H1 (cell line): ENCODE data around the gene VIPR2. TPM values are rescaled to one million over a fixed set of nuclear protein-coding genes. Genes with fewer than 3 reads are reported as not detected.

ENCODE experiments used
- CTCF ChIA-PET: fragments of 300-600 bp; sonication (Branson Sonifier 250); formaldehyde crosslinking; loops from one replicate; lab custom pipeline; 2021; ENCODE audit not compliant: partially characterized antibody; lab: Charles Lee
- POLR2A ChIA-PET: fragments of 300-600 bp; sonication (Branson Sonifier 250); formaldehyde crosslinking; loops from one replicate; lab custom pipeline; 2021; ENCODE audit warnings: inconsistent platforms; ENCODE audit not compliant: partially characterized antibody; lab: Charles Lee
- DNase-seq, 2 experiments: peaks; one replicate each; pipeline versions ENCODE4 v3.0.0 to v3.0.0-alpha.2; 2010 to 2022; ENCODE audit warnings: low spot score in 2 of 2, low read depth in 1 of 2, mixed read lengths in 1 of 2
- FAIRE-seq: peaks from 2 replicates; lab custom pipeline; 2011; peaks lifted over from hg19 to GRCh38; lab: Jason Lieb, UNC
- H2AFZ ChIP-seq: 2 replicates; pipeline ENCODE4 v1.8.1; 2012; ENCODE audit warnings: low read length, inconsistent platforms
- H2AK5ac ChIP-seq: 2 replicates; pipeline ENCODE4 v1.6.1; 2013; ENCODE audit warnings: low read depth, low read length
- H2BK120ac ChIP-seq: replicated peaks from 2 replicates; pipeline ENCODE3; 2013; ENCODE audit warnings: low read depth, low read length, inconsistent platforms
- H2BK12ac ChIP-seq: 2 replicates; pipeline ENCODE4 v1.6.1; 2013; ENCODE audit warnings: low read depth, low read length
- H2BK15ac ChIP-seq: 2 replicates; pipeline ENCODE4 v1.6.1; 2013; ENCODE audit warnings: low read length
- H2BK20ac ChIP-seq: 2 replicates; pipeline ENCODE4 v1.6.1; 2013; ENCODE audit warnings: low read length
- H2BK5ac ChIP-seq: 2 replicates; pipeline ENCODE4 v1.6.1; 2013; ENCODE audit warnings: low read depth, low read length
- H3K14ac ChIP-seq: 2 replicates; pipeline ENCODE4 v1.6.1; 2013; ENCODE audit warnings: inconsistent platforms; ENCODE audit not compliant: insufficient read length
- H3K18ac ChIP-seq: 2 replicates; pipeline ENCODE4 v1.6.1; 2013; ENCODE audit warnings: low read length; ENCODE audit errors: extremely low read depth
- H3K23ac ChIP-seq: 2 replicates; pipeline ENCODE4 v1.6.1; 2013; ENCODE audit warnings: inconsistent platforms; ENCODE audit not compliant: insufficient read length
- H3K23me2 ChIP-seq: 2 replicates; pipeline ENCODE4 v1.6.1; 2013; ENCODE audit warnings: low read depth, low read length
- H3K27ac ChIP-seq: 2 replicates; pipeline ENCODE4 v1.6.1; 2011; ENCODE audit warnings: low read depth, low read length, inconsistent platforms
- H3K27me3 ChIP-seq, 4 experiments: replicated peaks in 1 of 4; 1 replicate in 1 of 4; 2 replicates in 3 of 4; pipeline versions ENCODE4 v1.6.1 to v1.8.1; 2011 to 2013; ENCODE audit warnings: low read length in 3 of 4, mild to moderate bottlenecking in 3 of 4, inconsistent platforms in 2 of 4, mixed read lengths in 2 of 4, moderate library complexity in 1 of 4; ENCODE audit not compliant: control insufficient read depth in 3 of 4, insufficient read depth in 3 of 4; ENCODE audit errors: extremely low read depth in 1 of 4
- H3K36me3 ChIP-seq, 4 experiments: 2 replicates each; pipeline versions ENCODE4 v1.6.1 to v1.8.1; 2011 to 2013; ENCODE audit warnings: mild to moderate bottlenecking in 4 of 4, low read length in 3 of 4, moderate library complexity in 2 of 4, control low read depth in 1 of 4, inconsistent platforms in 1 of 4; ENCODE audit not compliant: insufficient read depth in 4 of 4, control insufficient read depth in 2 of 4
- H3K4ac ChIP-seq: replicated peaks from 2 replicates; pipeline ENCODE3; 2013; ENCODE audit warnings: low read length, low read depth, mixed read lengths, inconsistent platforms; ENCODE audit not compliant: insufficient read length
- H3K4me1 ChIP-seq, 4 experiments: replicated peaks in 1 of 4; 1 replicate in 1 of 4; 2 replicates in 3 of 4; pipeline versions ENCODE4 v1.6.1 to v1.8.1; 2011 to 2013; ENCODE audit warnings: low read length in 3 of 4, inconsistent platforms in 2 of 4, mixed read lengths in 1 of 4; ENCODE audit not compliant: insufficient read depth in 4 of 4, control insufficient read depth in 3 of 4
- H3K4me2 ChIP-seq, 2 experiments: 2 replicates each; pipeline versions ENCODE4 v1.6.1 to v1.8.1; 2011 to 2013; ENCODE audit warnings: low read depth in 2 of 2, low read length in 2 of 2, control low read depth in 1 of 2, inconsistent platforms in 1 of 2, mild to moderate bottlenecking in 1 of 2; ENCODE audit not compliant: insufficient read depth in 1 of 2
- H3K4me3 ChIP-seq, 4 experiments: fragments of 200-600, 300-600 bp in 1 of 4; sonication (generic), shearing (Covaris generic), sonication (Bioruptor Twin) in 1 of 4; 2 replicates each; pipeline versions ENCODE4 v1.5.1 to v1.8.1; 2011 to 2016; ENCODE audit warnings: low read length in 4 of 4, low read depth in 3 of 4, control low read depth in 2 of 4, inconsistent platforms in 2 of 4, mild to moderate bottlenecking in 2 of 4, mixed read lengths in 1 of 4, moderate library complexity in 1 of 4; ENCODE audit not compliant: insufficient read depth in 2 of 4; ENCODE audit errors: extremely low read depth in 1 of 4
- H3K56ac ChIP-seq: replicated peaks from 2 replicates; pipeline ENCODE3; 2013; ENCODE audit warnings: low read depth, mild to moderate bottlenecking, mixed read lengths, low read length, inconsistent platforms; ENCODE audit not compliant: insufficient read length
- H3K79me1 ChIP-seq: 2 replicates; pipeline ENCODE4 v1.6.1; 2013; ENCODE audit warnings: low read depth, low read length, control low read depth
- H3K79me2 ChIP-seq, 2 experiments: 2 replicates each; pipeline versions ENCODE4 v1.6.1 to v1.8.1; 2012 to 2013; ENCODE audit warnings: low read length in 2 of 2, mild to moderate bottlenecking in 2 of 2, inconsistent platforms in 1 of 2; ENCODE audit not compliant: insufficient read depth in 2 of 2, control insufficient read depth in 1 of 2
- H3K9ac ChIP-seq, 4 experiments: replicated peaks in 1 of 4; 1 replicate in 1 of 4; 2 replicates in 3 of 4; pipeline versions ENCODE4 v1.6.1 to v1.8.1; 2011 to 2013; ENCODE audit warnings: low read depth in 3 of 4, low read length in 3 of 4, control low read depth in 2 of 4, mild to moderate bottlenecking in 2 of 4, moderate library complexity in 2 of 4, inconsistent platforms in 1 of 4; ENCODE audit errors: extremely low read depth in 1 of 4
- H3K9me3 ChIP-seq, 2 experiments: 2 replicates each; pipeline versions ENCODE4 v1.6.1 to v1.8.1; 2012 to 2013; ENCODE audit warnings: mild to moderate bottlenecking in 2 of 2, moderate library complexity in 2 of 2, control low read depth in 1 of 2, inconsistent platforms in 1 of 2, low read depth in 1 of 2, low read length in 1 of 2, mixed read lengths in 1 of 2; ENCODE audit not compliant: insufficient read depth in 2 of 2
- H4K20me1 ChIP-seq, 2 experiments: replicated peaks in 1 of 2; 2 replicates each; pipeline versions ENCODE3 to v1.8.1; 2011 to 2013; ENCODE audit warnings: inconsistent platforms in 2 of 2, low read length in 2 of 2, mild to moderate bottlenecking in 1 of 2; ENCODE audit not compliant: insufficient read depth in 2 of 2, control insufficient read depth in 1 of 2
- H4K5ac ChIP-seq: 2 replicates; pipeline ENCODE4 v1.6.1; 2013; ENCODE audit warnings: low read length, low read depth, mixed read lengths, inconsistent platforms; ENCODE audit not compliant: insufficient read length
- H4K8ac ChIP-seq: 2 replicates; pipeline ENCODE4 v1.8.0; 2013; ENCODE audit warnings: mild to moderate bottlenecking, moderate library complexity, low read length, inconsistent platforms; ENCODE audit not compliant: insufficient read depth; ENCODE audit errors: extremely low read depth
- H4K91ac ChIP-seq: replicated peaks from 2 replicates; pipeline ENCODE3; 2013; ENCODE audit warnings: low read length, mixed read lengths, inconsistent platforms; ENCODE audit not compliant: insufficient read length
- ATF3 ChIP-seq: IDR thresholded peaks from 2 replicates; pipeline ENCODE4 v1.6.1; 2011; ENCODE audit warnings: low read depth, mild to moderate bottlenecking, low read length; ENCODE audit not compliant: insufficient read depth
- CEBPB ChIP-seq: IDR thresholded peaks from 2 replicates; pipeline ENCODE4 v1.6.1; 2012; ENCODE audit warnings: low read depth, low read length
- GABPA ChIP-seq: IDR thresholded peaks from 2 replicates; pipeline ENCODE4 v1.6.1; 2011; ENCODE audit warnings: mild to moderate bottlenecking, low read length, moderate library complexity, borderline replicate concordance; ENCODE audit not compliant: insufficient read depth
- NANOG ChIP-seq: IDR thresholded peaks from 2 replicates; pipeline ENCODE4 v1.6.1; 2011; ENCODE audit warnings: low read length, low read depth, mild to moderate bottlenecking, inconsistent platforms; ENCODE audit not compliant: insufficient read depth, poor library complexity, severe bottlenecking
- NRF1 ChIP-seq: IDR thresholded peaks from 2 replicates; pipeline ENCODE4 v1.6.1; 2011; ENCODE audit warnings: mild to moderate bottlenecking, low read depth, low read length, improper control_type of control experiment
- SIN3A ChIP-seq, 2 experiments: IDR thresholded peaks in 1 of 2; conservative IDR thresholded peaks in 1 of 2; 2 replicates each; pipeline ENCODE4 v1.6.1; 2011 to 2012; ENCODE audit warnings: low read length in 2 of 2, improper control_type of control experiment in 1 of 2, low read depth in 1 of 2, mild to moderate bottlenecking in 1 of 2
- SP4 ChIP-seq: IDR thresholded peaks from 2 replicates; pipeline ENCODE4 v1.6.1; 2012; ENCODE audit warnings: low read length, inconsistent platforms
- TEAD4 ChIP-seq: IDR thresholded peaks from 2 replicates; pipeline ENCODE4 v1.6.1; 2012; ENCODE audit warnings: low read depth, low read length, inconsistent platforms, mixed read lengths
- YY1 ChIP-seq: IDR thresholded peaks from 2 replicates; pipeline ENCODE4 v1.6.1; 2011; ENCODE audit warnings: low read depth, mild to moderate bottlenecking, low read length
- WGBS, 2 experiments: shearing (Covaris generic) in 1 of 2; methylation state at CpG; one replicate each; pipeline versions ENCODE4 v1.1.6 to v1.1.7; 2013 to 2015; ENCODE audit warnings: low lambda C conversion rate in 2 of 2, mixed read lengths in 2 of 2, inconsistent platforms in 1 of 2, low coverage in 1 of 2, missing lambda C conversion rate in 1 of 2; ENCODE audit not compliant: insufficient replicate concordance in 2 of 2, insufficient coverage in 1 of 2, insufficient read length in 1 of 2; ENCODE audit errors: extremely low coverage in 1 of 2, missing lambda C conversion rate in 1 of 2; 5-methylcytosine and 5-hydroxymethylcytosine counted together
- polyA plus RNA-seq, 7 experiments: library from polyadenylated mRNA; depleted of rRNA in 3 of 7; stranded (reverse) in 5 of 7; unstranded in 2 of 7; fragments of >200 nt in 5 of 7; fragments of 200-250 nt in 2 of 7; gene quantifications; 1 replicate in 5 of 7; 2 replicates in 1 of 7; 4 replicates in 1 of 7; pipeline versions ENCODE4 v1.2.1 to v1.2.3, GENCODE V29; 2011 to 2013; ENCODE audit warnings: missing spikeins in 2 of 7, mixed read lengths in 2 of 7
- total RNA-seq: library from RNA; stranded (reverse); fragmentation: NEBNext Ultra II Directional; extraction: Animal tissue kit (Norgen Biotek cat#: 25700); gene quantifications from 2 replicates; pipeline ENCODE4 v1.2.1, GENCODE V29; 2021

The VIPR2 gene
- total and polyA plus RNA-seq, 2 of the 8 experiments (the other 6 are each of a cell fraction or from before 2014, with no cell fraction given): 2.4 to 6.3 TPM

- H3K4ac ChIP-seq: no peak overlapping the region
- no peak overlapping the region for H2BK12ac ChIP-seq
- 96% methylated on average over 9 of the region's 9 CpGs; no CpG with 5 or more reads in 1 of the 2 experiments for WGBS, 2 experiments
- H3K27ac ChIP-seq: no peak overlapping the region
- no peaks in the 10 kb centered on the region for H3K79me1 ChIP-seq
- no peak for TF ChIP-seq YY1
- no peak for TF ChIP-seq SIN3A (conservative IDR thresholded peaks at IDR 0.05 in 1 of 2, IDR thresholded peaks at IDR 0.05 in 1 of 2; ENCODE audit: low read depth in 1 of 2, low read length in 2 of 2)
- no peak for TF ChIP-seq NANOG
- TF ChIP-seq ATF3: no peak
- no peak for TF ChIP-seq SP4
- no peak for TF ChIP-seq GABPA
- no peak for TF ChIP-seq TEAD4
- TF ChIP-seq NRF1: no peak
- TF ChIP-seq CEBPB: no peak
- H3K56ac ChIP-seq: no peak overlapping the region
- H3K4me1 ChIP-seq: peaks cover 0 to 2% (median 0%) of the 10 kb centered on the region in 4 experiments; a peak in 1 of 7 replicates
- no peak overlapping the region for H4K5ac ChIP-seq
- H2BK15ac ChIP-seq: no peak overlapping the region
- DNase-seq (no peak), FAIRE-seq (no peak)
- no peak overlapping the region for H2BK120ac ChIP-seq
- POLR2A ChIA-PET: no interaction called here
- no peak overlapping the region for H3K18ac ChIP-seq
- no peak overlapping the region for H2AFZ ChIP-seq
- no peak overlapping the region for H2BK20ac ChIP-seq
- H4K20me1 ChIP-seq: no peaks in the 10 kb centered on the region
- H2BK5ac ChIP-seq: no peak overlapping the region
- H3K23ac ChIP-seq: no peak overlapping the region
- no peak overlapping the region for H2AK5ac ChIP-seq
- H4K91ac ChIP-seq: no peak overlapping the region
- no peaks in the 10 kb centered on the region for H3K79me2 ChIP-seq
- H3K14ac ChIP-seq: no peak overlapping the region
- no peak overlapping the region for H3K4me3 ChIP-seq
- H3K9ac ChIP-seq: no peak overlapping the region
- H4K8ac ChIP-seq: no peak overlapping the region
- no peak overlapping the region for H3K4me2 ChIP-seq
- no peaks in the 10 kb centered on the region for H3K27me3 ChIP-seq
- H3K36me3 ChIP-seq: no peaks in the 10 kb centered on the region
- H3K23me2 ChIP-seq: peaks cover 3% of the 10 kb centered on the region; the same call in 1 of the 2 replicates
- H3K9me3 ChIP-seq: no peaks in the 10 kb centered on the region
- CTCF ChIA-PET: interaction anchor here (1.0 to 1.7 kb wide), 2 partner anchors 28 to 32 kb away, joined by 3 to 5 read pairs; no protein-coding TSS in a partner anchor
Observed at GRCh38 chr7:159008417-159008816, 136.2 kb downstream of the VIPR2 start.
